ENCODE data around the gene INA. TPM values are rescaled to one million over a fixed set of nuclear protein-coding genes. Genes with fewer than 3 reads are reported as not detected.

The INA gene
- total RNA-seq, result not detected
- total RNA-seq (2013), result not detected

DNA sequence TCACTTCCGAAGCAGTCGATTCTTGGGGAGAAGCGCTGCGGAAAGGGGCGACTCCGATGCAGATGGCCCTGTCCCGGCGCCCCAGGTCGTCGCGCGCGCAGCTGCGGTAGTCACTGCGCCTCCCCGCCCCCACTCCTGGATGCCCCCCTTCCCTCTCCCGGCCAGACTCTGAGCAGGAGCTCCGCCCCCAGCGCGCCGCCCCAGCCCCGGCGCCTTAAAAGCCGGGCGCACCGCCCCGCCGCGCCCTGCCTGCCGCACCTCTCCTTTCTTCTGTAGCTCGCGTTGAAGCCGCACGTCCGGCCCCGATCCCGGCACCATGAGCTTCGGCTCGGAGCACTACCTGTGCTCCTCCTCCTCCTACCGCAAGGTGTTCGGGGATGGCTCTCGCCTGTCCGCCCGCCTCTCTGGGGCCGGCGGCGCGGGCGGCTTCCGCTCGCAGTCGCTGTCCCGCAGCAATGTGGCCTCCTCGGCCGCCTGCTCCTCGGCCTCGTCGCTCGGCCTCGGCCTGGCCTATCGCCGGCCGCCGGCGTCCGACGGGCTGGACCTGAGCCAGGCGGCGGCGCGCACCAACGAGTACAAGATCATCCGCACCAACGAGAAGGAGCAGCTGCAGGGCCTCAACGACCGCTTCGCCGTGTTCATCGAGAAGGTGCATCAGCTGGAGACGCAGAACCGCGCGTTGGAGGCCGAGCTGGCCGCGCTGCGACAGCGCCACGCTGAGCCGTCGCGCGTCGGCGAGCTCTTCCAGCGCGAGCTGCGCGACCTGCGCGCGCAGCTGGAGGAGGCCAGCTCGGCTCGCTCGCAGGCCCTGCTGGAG lies at the start of gene INA:
Gene INA (plus strand): TSS at position 243 of the 817 bp plus-strand sequence. CDS start 74 bp downstream, at position 317.
- no peaks in the 10 kb centered on the region for H3K36me3 ChIP-seq (ENCODE audit: control insufficient read depth, insufficient read depth, low read length)
- no peak within 1 kb of the TSS for H3K4me3 ChIP-seq (ENCODE audit: low read length)
- Mint-ChIP-seq H3K4me3 (no peak within 1 kb of the TSS), H3K27ac (no peak within 1 kb of the TSS), H3K4me1 (peaks cover 0 to 9% of the 10 kb centered on the region in 2 donors), H3K9me3 (peaks cover 0 to 4% of the 10 kb centered on the region in 2 donors), H3K27me3 (ENCODE audit: low read depth in 2 of 2) (peaks cover 52% of the 10 kb centered on the region in 2 donors), H3K36me3 (no peaks in the 10 kb centered on the region)
- WGBS (ENCODE audit: insufficient coverage), result 1% methylated on average over 105 of the region's 105 CpGs
- H3K4me1 ChIP-seq (ENCODE audit: control insufficient read depth, insufficient read depth, low read length), result peaks cover 7% of the 10 kb centered on the region
- H3K9me3 ChIP-seq (ENCODE audit: control insufficient read depth, insufficient read depth, low read length), result peaks cover 4% of the 10 kb centered on the region
- ATAC-seq (no peak), DNase-seq (peak in 1 of 2 donors; percentile 25)
- TF ChIP-seq, protein P1, sequence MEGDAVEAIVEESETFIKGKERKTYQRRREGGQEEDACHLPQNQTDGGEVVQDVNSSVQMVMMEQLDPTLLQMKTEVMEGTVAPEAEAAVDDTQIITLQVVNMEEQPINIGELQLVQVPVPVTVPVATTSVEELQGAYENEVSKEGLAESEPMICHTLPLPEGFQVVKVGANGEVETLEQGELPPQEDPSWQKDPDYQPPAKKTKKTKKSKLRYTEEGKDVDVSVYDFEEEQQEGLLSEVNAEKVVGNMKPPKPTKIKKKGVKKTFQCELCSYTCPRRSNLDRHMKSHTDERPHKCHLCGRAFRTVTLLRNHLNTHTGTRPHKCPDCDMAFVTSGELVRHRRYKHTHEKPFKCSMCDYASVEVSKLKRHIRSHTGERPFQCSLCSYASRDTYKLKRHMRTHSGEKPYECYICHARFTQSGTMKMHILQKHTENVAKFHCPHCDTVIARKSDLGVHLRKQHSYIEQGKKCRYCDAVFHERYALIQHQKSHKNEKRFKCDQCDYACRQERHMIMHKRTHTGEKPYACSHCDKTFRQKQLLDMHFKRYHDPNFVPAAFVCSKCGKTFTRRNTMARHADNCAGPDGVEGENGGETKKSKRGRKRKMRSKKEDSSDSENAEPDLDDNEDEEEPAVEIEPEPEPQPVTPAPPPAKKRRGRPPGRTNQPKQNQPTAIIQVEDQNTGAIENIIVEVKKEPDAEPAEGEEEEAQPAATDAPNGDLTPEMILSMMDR (IDR thresholded peaks at IDR 0.05), result no peak
- H3K27me3 ChIP-seq (ENCODE audit: control insufficient read depth, insufficient read depth, low read length), result peaks cover 32% of the 10 kb centered on the region
- no peak within 1 kb of the TSS for H3K27ac ChIP-seq (ENCODE audit: low read length)
- intact Hi-C loops (cut with micrococcal nuclease), result no loop called here

DNA sequence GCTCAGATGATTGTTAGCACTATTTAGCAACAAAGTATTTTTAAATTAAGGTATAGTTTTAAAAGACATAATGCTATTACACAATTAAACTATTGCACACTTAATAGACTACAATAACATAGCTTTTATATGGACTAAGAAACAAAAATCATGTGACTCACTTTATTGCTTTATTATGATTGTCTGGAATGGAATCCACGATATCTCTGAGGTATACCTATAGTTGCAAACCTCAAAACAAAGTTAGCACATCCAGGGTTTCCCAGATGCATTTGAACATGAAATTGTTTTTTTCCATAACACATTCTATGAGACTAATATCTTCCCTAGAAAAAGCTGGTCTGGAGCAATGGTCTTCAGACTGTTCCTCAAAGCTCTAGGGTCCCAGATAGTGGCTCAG lies 49.5 kb upstream of the INA start:
- Histone ChIP-seq H3K27me3 (ENCODE audit: control insufficient read depth, insufficient read depth, low read length) (no peaks in the 10 kb centered on the region), H3K36me3 (ENCODE audit: control insufficient read depth, insufficient read depth, low read length) (no peaks in the 10 kb centered on the region), H3K9me3 (ENCODE audit: control insufficient read depth, insufficient read depth, low read length) (peaks cover 10% of the 10 kb centered on the region), H3K4me1 (ENCODE audit: control insufficient read depth, insufficient read depth, low read length) (no peaks in the 10 kb centered on the region), H3K4me3 (ENCODE audit: low read length) (no peak overlapping the region), H3K27ac (ENCODE audit: low read length) (no peak overlapping the region)
- Mint-ChIP-seq H3K9me3 (peaks cover 3 to 8% of the 10 kb centered on the region in 2 donors), H3K4me3 (no peak overlapping the region), H3K36me3 (peaks cover 11% of the 10 kb centered on the region), H3K27ac (no peak overlapping the region), H3K27me3 (ENCODE audit: low read depth in 2 of 2) (peaks cover 0 to 2% of the 10 kb centered on the region in 2 donors), H3K4me1 (no peaks in the 10 kb centered on the region)
- ATAC-seq (no peak), DNase-seq (no peak)
- TF ChIP-seq, protein P1 (IDR thresholded peaks at IDR 0.05), result no peak
- 100% methylated on average over 1 of the region's 1 CpG for WGBS (ENCODE audit: insufficient coverage)
- intact Hi-C loops (cut with micrococcal nuclease), result no loop called here

DNA sequence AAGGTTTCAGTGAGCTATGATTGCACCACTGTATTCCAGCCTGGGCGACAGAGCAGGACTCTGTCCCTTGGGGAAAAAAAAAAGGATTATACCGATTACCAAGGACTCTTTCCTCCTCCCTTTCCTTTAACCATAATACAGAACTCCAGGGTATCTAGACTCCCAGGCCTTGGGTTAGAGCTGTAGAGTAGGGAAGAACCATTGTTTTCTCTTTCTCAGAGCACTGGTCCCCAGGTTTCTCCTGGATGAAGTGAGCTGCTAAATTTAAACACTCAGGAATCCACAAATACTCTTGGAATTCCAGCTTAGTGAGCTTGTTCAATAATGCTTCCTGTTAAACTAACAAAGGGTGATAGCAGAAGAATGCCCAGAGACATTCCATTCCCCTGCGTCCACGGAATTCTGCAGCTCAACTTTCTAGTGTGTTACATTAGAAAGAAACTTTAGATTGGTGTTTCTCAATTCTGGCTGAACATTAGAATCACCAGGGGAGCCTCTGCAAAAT lies 45.8 kb upstream of the INA start:
- H3K27me3 ChIP-seq (ENCODE audit: control insufficient read depth, insufficient read depth, low read length), result no peaks in the 10 kb centered on the region
- TF ChIP-seq, protein P1 (IDR thresholded peaks at IDR 0.05), result no peak
- Mint-ChIP-seq H3K36me3 (no peaks in the 10 kb centered on the region), H3K4me3 (no peak overlapping the region), H3K4me1 (no peaks in the 10 kb centered on the region), H3K27me3 (ENCODE audit: low read depth in 2 of 2) (peaks cover 0 to 7% of the 10 kb centered on the region in 2 donors), H3K27ac (no peak overlapping the region), H3K9me3 (no peaks in the 10 kb centered on the region)
- 100% methylated on average over 3 of the region's 4 CpGs for WGBS (ENCODE audit: insufficient coverage)
- no peak for ATAC-seq
- no peak for DNase-seq
- no peaks in the 10 kb centered on the region for H3K9me3 ChIP-seq (ENCODE audit: control insufficient read depth, insufficient read depth, low read length)
- no peaks in the 10 kb centered on the region for H3K36me3 ChIP-seq (ENCODE audit: control insufficient read depth, insufficient read depth, low read length)
- no peak overlapping the region for H3K4me3 ChIP-seq (ENCODE audit: low read length)
- H3K4me1 ChIP-seq (ENCODE audit: control insufficient read depth, insufficient read depth, low read length), result no peaks in the 10 kb centered on the region
- intact Hi-C loops (cut with micrococcal nuclease), result no loop called here
- H3K27ac ChIP-seq (ENCODE audit: low read length), result no peak overlapping the region
